ENCODE results near the gene TRIM9.

The TRIM9 gene

DNA sequence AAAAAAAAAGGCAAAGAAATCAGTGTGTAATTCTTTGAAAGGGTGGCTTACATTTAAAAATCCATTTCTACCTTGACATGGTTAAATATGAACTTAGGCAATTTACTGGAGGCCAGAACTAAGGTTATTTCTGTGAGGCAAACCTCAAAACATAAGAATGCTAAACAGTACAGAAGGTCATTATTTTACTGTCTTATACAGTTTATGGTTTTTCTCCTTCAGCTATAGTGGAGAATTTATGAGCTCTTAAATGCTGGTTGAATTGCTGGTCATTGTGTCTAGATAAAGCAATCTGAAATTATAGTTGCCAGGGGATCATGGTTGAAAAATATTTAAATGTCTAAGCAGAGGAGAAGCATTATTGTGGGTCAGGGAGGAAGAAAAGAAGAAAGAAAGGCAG lies 70.5 kb downstream of the TRIM9 start:
- TF ChIP-seq, protein P1, sequence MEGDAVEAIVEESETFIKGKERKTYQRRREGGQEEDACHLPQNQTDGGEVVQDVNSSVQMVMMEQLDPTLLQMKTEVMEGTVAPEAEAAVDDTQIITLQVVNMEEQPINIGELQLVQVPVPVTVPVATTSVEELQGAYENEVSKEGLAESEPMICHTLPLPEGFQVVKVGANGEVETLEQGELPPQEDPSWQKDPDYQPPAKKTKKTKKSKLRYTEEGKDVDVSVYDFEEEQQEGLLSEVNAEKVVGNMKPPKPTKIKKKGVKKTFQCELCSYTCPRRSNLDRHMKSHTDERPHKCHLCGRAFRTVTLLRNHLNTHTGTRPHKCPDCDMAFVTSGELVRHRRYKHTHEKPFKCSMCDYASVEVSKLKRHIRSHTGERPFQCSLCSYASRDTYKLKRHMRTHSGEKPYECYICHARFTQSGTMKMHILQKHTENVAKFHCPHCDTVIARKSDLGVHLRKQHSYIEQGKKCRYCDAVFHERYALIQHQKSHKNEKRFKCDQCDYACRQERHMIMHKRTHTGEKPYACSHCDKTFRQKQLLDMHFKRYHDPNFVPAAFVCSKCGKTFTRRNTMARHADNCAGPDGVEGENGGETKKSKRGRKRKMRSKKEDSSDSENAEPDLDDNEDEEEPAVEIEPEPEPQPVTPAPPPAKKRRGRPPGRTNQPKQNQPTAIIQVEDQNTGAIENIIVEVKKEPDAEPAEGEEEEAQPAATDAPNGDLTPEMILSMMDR (IDR thresholded peaks at IDR 0.05) = no peak

DNA sequence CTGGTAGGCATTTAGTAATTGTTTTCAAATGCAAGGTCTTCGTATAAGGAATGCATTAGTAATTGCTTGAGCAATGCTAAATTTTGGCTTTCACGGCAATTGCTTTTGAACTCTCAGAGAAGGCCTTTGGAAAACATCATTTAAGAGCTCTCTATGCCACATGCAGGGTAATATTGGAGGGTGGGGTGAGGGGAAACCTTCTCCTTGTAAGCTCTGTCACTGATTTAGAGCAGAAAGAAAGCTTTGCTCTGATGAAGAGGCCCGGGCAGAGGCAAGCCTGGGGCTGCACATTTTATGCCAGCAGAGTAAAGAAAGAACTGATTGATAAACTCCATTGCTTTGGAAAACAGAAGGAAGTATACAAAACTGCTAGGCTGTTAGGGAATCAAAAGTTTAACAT lies 70.9 kb downstream of the TRIM9 start:
- TF ChIP-seq, protein P1 (IDR thresholded peaks at IDR 0.05) = no peak

GRCh38 chr14:51022769-51023168 lies 72.1 kb downstream of the TRIM9 start:
- TF ChIP-seq, protein P1 (IDR thresholded peaks at IDR 0.05) = no peak

DNA sequence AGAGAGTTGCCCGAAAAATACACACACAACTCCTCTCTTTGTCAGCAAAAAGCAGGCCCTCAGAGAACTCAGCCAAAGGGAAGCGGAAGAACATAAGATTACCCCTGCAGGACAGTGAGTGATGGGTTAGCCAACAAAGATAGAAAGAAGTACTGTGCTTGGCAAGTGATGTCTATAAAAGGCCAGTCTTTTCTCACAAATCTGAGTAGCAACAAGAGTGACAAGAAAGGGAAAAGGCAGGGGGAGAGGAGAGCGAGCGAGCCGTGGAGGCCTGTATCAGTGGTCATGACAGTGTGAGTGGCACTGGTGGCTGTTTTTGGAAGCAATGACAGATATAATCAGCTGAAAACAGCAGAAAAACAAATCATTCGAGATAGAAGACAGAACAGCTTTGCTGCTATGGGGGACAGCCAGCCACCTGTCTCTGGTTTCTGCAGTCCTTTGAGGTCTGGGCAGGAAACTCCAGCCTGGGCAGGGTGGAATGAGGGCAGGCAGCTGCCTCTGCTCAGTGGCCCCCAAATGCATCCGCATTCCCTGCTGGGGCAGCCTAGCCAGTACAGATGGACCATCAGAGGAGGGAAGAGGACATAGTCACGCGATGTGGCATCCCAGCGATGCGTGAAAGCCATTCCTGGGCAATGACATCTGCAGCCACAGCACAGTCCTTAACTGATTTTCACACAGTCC lies 74.7 kb downstream of the TRIM9 start:
- TF ChIP-seq, protein P1 (IDR thresholded peaks at IDR 0.05) = no peak

DNA sequence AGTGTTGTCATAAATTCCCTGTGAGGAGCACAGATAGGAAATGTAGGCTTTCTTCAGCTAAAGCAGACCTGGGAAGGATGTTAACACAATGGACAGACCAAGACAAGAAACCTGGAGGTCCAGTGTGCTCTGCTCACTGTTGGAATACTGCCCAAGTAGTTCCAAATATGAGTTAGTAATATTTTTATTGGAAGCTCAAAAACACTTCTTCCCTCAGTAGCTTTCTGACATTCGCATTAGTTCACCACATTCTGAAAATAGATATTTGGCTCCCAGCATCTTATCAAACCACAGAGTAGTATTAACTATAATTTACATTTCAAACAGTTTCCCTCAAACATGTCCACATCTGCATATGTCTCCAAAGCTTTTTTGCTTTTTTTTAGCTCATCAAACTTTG lies 75.8 kb downstream of the TRIM9 start:
- TF ChIP-seq, protein P1 (IDR thresholded peaks at IDR 0.05) = no peak

DNA sequence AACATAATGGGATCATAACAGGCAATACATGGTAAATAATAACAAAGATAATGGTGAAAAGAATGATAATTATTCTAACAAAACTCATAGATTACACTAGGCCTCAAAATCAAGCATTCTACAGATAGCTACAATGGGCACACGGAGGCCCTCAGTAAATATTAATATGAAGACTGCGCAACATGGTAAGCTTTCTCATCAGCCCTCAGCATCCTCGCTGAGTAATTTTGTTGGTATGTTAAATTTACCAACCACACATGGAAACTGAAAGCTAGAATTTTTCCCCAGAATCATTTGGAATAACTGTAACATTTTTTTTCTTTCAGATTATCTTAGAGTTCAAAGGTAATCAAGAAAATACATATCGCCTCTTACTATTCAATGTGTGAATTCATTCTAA lies 76.4 kb downstream of the TRIM9 start:
- TF ChIP-seq, protein P1 (IDR thresholded peaks at IDR 0.05) = no peak

DNA sequence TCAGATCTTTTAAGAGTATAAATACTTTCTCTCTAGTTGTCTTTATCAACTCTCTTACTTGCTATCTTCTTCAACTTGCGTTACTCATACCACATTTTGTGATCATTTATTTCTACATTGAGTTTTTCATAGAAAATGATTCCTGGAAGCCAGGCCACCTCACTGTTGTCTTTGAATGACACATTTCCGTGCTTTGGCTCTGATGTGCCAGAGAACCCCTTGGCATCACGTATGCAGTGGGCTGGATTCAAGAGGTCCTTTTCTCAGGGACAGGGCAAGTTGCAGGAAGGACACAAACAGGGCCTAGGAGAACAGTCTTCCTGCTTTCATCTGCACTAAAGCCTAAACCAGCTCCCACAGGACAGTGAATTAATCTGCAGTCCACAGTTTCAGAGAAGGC lies 80.3 kb downstream of the TRIM9 start:
- TF ChIP-seq, protein P1 (IDR thresholded peaks at IDR 0.05) = no peak

DNA sequence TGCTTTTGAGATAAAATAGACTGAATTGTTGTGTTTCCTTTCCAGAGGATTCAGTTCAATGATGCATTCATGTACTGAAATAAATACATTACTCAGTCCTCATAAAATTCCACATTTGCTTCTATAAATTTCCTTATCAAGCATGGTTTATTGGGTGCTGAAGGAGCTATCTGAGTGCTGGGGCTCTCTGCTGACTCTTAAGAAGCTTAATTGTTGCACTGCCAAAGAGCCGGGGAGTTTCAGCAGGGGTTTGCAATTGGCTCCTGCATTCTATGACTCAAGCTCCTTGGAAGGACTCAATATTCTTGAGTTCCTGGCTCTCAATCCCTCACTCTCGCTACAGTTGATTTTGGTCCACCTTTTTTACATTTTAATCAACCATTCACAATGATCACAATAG lies 80.8 kb downstream of the TRIM9 start:
- TF ChIP-seq, protein P1 (IDR thresholded peaks at IDR 0.05) = no peak

Measured in LNCAP (cell line).